ENCODE results near the gene DSP. TPM values are rescaled to one million over a fixed set of nuclear protein-coding genes. Genes with fewer than 3 reads are reported as not detected.

Gene DSP
- total and polyA plus RNA-seq, 2 of the 13 experiments (the other 11 are each of a cell fraction or from before 2014, with no cell fraction given): 89.8 to 117 TPM

DNA sequence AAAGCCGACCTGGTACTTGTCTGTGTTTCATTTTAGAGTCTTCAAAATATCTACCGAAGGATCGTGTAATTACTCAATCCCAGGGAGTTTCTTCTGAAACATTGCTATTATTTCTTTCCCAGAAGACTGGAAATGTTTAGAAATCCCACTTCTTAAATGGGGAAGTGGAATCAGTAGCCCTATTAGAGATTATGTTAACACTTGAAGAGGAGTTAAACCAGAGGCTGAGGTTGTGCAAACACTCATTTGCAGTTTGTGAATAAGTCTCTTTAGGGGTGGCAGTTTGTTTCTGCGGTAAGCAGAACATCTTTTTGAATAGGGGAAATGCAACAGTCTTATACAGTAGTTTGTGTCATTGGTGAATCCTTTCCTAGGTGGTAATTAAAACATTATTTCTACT, 21.3 kb downstream of the DSP start (continued):
- TF ChIP-seq, protein P1, sequence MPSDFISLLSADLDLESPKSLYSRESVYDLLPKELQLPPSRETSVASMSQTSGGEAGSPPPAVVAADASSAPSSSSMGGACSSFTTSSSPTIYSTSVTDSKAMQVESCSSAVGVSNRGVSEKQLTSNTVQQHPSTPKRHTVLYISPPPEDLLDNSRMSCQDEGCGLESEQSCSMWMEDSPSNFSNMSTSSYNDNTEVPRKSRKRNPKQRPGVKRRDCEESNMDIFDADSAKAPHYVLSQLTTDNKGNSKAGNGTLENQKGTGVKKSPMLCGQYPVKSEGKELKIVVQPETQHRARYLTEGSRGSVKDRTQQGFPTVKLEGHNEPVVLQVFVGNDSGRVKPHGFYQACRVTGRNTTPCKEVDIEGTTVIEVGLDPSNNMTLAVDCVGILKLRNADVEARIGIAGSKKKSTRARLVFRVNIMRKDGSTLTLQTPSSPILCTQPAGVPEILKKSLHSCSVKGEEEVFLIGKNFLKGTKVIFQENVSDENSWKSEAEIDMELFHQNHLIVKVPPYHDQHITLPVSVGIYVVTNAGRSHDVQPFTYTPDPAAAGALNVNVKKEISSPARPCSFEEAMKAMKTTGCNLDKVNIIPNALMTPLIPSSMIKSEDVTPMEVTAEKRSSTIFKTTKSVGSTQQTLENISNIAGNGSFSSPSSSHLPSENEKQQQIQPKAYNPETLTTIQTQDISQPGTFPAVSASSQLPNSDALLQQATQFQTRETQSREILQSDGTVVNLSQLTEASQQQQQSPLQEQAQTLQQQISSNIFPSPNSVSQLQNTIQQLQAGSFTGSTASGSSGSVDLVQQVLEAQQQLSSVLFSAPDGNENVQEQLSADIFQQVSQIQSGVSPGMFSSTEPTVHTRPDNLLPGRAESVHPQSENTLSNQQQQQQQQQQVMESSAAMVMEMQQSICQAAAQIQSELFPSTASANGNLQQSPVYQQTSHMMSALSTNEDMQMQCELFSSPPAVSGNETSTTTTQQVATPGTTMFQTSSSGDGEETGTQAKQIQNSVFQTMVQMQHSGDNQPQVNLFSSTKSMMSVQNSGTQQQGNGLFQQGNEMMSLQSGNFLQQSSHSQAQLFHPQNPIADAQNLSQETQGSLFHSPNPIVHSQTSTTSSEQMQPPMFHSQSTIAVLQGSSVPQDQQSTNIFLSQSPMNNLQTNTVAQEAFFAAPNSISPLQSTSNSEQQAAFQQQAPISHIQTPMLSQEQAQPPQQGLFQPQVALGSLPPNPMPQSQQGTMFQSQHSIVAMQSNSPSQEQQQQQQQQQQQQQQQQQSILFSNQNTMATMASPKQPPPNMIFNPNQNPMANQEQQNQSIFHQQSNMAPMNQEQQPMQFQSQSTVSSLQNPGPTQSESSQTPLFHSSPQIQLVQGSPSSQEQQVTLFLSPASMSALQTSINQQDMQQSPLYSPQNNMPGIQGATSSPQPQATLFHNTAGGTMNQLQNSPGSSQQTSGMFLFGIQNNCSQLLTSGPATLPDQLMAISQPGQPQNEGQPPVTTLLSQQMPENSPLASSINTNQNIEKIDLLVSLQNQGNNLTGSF (CRISPR knock-in tag; IDR thresholded peaks at IDR 0.05): no peak

DNA sequence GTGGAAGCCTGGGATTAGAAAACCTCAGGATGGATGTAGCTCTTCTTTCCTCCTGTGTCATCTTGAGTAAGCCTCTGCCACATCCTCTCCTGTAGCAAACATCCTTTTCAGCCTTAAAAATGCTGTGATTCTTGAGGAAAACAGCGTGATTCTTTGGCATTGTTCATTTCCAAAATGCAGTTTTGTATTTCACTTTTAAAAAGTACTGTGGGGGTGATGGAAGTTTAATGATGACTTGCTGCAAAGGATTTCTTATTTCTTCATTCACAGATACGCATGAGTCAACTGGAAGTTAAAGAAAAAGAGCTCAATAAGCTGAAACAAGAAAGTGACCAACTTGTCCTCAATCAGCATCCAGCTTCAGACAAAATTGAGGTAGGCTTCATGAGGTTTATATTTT, 24.6 kb downstream of the DSP start:
- H3K27ac ChIP-seq (ENCODE audit: extremely low read length, insufficient read depth, low read length): no peak overlapping the region
- H3K36me3 ChIP-seq (replicated peaks in 1 of 2; ENCODE audit: control insufficient read depth in 1 of 2, insufficient read depth in 2 of 2, low read length in 2 of 2): peaks cover 52 to 91% of the 10 kb centered on the region in 2 experiments
- H3K79me2 ChIP-seq (ENCODE audit: insufficient read depth, low read length): peaks cover 12% of the 10 kb centered on the region
- no peak for ATAC-seq
- ChIA-PET CTCF (ENCODE audit: low intra/inter-chr PET ratio, low total read pairs) (no interaction called here), POLR2A (interaction anchor here (1.3 kb wide), 1 partner anchor 25 kb away, joined by 3 read pairs; the partner anchor contains the start of gene DSP)
- in situ Hi-C loops (cut with HindIII; ENCODE audit: extremely low pct_ligation_motif_present, low pct_unique_long_range_greater_than_20kb): no loop called here
- H3K4me1 ChIP-seq (ENCODE audit: insufficient read depth, low read length): peaks cover 17% of the 10 kb centered on the region
- no peak for DNase-seq (ENCODE audit: low spot score)
- H3K27me3 ChIP-seq (ENCODE audit: control insufficient read depth in 1 of 2, insufficient read depth in 2 of 2, low read length in 2 of 2): no peaks in the 10 kb centered on the region
- H3K4me2 ChIP-seq (ENCODE audit: low read depth, low read length): no peak overlapping the region
- intact Hi-C loops (cut with micrococcal nuclease; ENCODE audit: unreplicated experiment): no loop called here
- no peaks in the 10 kb centered on the region for H3K9me3 ChIP-seq (ENCODE audit: low read length)
- H3K9ac ChIP-seq (ENCODE audit: insufficient read depth, low read depth, low read length): no peak overlapping the region
- H3K4me3 ChIP-seq (replicated peaks in 1 of 3; ENCODE audit: insufficient read depth in 1 of 3, low read depth in 2 of 3, low read length in 3 of 3): no peak overlapping the region
- no TSS peak for BruUV-seq (replicated peaks)
- H4K20me1 ChIP-seq (ENCODE audit: insufficient read depth, low read length): peaks cover 4% of the 10 kb centered on the region; the same call in 1 of the 2 replicates
- no peak for FAIRE-seq
- TF ChIP-seq HNF4A (CRISPR knock-in tag; IDR thresholded peaks at IDR 0.05): no peak
- no peak for TF ChIP-seq ZNF737 (CRISPR knock-in tag; IDR thresholded peaks at IDR 0.05; ENCODE audit: borderline replicate concordance)
- TF ChIP-seq NR3C1 (CRISPR knock-in tag; IDR thresholded peaks at IDR 0.05): no peak
- no peak for TF ChIP-seq ZNF501 (CRISPR knock-in tag; IDR thresholded peaks at IDR 0.05)
- no peak for TF ChIP-seq ZNF781 (CRISPR knock-in tag; IDR thresholded peaks at IDR 0.05; ENCODE audit: borderline replicate concordance, not compliant biosample characterization)
- TF ChIP-seq FOXM1 (CRISPR knock-in tag; IDR thresholded peaks at IDR 0.05): no peak
- TF ChIP-seq, protein P2, sequence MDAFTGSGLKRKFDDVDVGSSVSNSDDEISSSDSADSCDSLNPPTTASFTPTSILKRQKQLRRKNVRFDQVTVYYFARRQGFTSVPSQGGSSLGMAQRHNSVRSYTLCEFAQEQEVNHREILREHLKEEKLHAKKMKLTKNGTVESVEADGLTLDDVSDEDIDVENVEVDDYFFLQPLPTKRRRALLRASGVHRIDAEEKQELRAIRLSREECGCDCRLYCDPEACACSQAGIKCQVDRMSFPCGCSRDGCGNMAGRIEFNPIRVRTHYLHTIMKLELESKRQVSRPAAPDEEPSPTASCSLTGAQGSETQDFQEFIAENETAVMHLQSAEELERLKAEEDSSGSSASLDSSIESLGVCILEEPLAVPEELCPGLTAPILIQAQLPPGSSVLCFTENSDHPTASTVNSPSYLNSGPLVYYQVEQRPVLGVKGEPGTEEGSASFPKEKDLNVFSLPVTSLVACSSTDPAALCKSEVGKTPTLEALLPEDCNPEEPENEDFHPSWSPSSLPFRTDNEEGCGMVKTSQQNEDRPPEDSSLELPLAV (CRISPR knock-in tag; conservative IDR thresholded peaks at IDR 0.05; ENCODE audit: low read depth): no peak
- no peak overlapping the region for H2AFZ ChIP-seq (ENCODE audit: low read length)
- WGBS (ENCODE audit: low lambda C conversion rate): 99% methylated on average over 2 of the region's 2 CpGs
